ENCODE measurements around the gene IL4I1.

- no peak for TF ChIP-seq CTCF (IDR thresholded peaks at IDR 0.05)
- no peak for TF ChIP-seq EZH2 (IDR thresholded peaks at IDR 0.05; ENCODE audit: borderline replicate concordance, insufficient read depth, low read depth, low read length, poor library complexity, severe bottlenecking)
Measured at GRCh38 chr19:49910179-49910578, 13.5 kb upstream of the IL4I1 start.

Data from B cell (primary cell).